GM21447 (cell line): ENCODE measurements around the gene SLC2A13.
"Not testable (repeated sequence)": the region's sequence is repeated elsewhere in the genome, so short reads cannot be mapped to it uniquely, and the experiment has no call there.

Experiments
- ATAC-seq: cut with Tn5 transposase; IDR thresholded peaks from one replicate; pipeline ENCODE4 v1.9.1; 2021; ENCODE audit not compliant: unreplicated experiment

SLC2A13 gene

DNA sequence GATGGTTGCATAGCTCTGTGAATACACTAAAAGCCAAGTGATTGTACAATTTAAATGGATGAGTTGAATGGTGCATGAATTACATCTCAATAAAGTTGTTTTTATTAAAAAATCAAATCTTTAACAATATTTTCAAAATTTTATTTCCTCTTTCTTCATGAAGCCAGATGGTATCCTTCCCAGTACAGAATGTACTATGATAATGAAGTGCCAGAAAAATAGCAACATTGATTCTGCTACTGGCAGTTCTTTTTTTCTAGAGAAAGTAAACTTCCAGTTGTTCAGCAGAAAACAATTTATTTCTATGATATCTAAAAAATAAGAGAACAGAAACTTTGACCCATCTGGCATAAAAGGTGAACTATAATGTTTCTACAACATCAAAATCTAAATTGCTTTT lies 61.5 kb downstream of the SLC2A13 start:
- ATAC-seq, result no peak

DNA sequence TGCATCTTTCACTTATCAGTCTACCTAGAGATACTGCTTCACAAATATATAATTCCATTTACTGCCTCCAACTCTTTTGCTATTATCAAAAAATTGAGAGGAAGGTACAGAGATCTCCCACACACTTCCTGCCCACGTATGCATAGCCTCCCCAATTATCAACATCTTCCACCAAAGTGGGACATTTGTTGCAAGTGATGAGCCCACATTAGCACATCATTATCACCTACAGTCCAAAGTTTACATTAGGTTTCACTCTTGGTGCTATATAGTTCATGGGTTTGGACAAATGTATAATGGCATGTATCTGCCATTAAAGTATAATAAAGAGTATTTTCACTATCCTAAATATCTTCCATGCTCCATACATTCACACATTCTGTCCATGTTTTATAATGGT lies 66.3 kb downstream of the SLC2A13 start:
- no peak for ATAC-seq

DNA sequence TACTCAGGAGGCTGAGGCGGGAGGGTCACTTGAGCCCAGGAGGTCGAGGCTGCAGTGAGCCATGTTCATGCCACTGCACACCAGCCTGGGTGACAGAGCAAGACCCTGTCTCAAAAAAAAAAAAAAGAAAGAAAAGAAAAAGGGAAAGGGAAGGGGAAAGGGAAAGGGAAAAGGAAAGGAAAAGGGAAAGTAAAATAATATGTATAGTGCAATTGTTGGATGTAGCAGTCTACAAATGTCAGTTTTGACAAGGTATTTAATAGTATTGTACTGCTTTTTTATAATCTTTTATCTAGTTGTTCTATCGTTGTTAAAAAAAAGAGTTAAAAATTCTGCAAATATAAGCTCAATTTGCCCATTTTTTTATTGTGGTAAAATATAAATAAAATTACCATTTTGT lies 67.3 kb downstream of the SLC2A13 start:
- no peak for ATAC-seq

DNA sequence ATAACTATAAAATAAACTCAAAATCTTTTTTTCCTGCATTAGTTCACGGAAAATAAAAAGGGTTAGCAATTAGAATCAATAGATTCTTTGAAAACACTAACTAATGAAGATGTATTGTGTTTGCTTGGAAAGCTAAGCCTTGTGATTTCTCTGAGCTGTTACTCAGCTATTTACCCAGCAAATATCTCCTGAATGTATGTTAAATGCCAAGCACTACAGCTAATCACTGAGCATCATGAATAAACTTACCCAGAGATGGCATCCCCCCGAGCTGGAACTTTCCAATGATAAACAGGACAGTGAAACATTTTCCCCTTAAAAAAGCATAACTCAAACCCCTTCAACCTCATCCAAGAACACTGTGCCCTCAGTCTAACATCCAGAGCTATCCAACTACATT lies 71.2 kb downstream of the SLC2A13 start:
- ATAC-seq, result no peak

DNA sequence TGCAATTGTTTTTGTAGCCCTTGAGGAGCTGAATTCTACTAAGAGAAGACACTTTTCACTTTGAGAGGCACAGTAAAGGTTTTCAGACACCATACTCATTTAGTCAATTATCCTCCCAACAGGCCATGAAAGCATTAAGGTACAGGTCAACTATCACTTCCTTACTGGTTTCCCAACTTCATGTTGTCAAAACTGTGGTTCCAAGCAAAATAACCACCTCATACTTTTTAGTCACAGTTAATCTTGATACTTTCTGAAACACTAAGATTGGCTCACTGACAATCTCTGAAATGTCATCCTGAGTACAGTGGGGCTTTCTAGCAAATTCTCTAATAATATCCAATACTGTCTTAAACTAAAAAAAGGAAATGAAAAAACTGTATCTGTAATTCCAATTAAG lies 71.7 kb downstream of the SLC2A13 start:
- ATAC-seq, result no peak

DNA sequence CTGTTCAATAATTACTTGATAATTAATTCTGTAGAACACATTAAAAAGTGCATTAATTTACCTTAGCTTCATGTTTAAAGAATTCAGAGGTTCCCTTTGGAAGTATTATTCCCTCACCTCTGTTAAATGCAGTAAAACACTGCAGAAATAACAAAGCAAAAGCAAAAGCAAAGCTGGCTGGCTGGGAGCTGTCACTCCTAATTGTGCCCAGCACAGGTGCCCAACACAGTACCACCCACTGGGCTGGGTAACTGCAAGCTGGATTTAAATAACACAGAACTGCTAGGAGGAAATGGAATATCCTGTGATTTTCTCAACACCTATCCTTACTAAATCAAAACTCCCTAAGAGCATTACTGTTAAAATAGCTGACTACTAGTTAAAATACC lies 72.6 kb downstream of the SLC2A13 start:
- no peak for ATAC-seq

DNA sequence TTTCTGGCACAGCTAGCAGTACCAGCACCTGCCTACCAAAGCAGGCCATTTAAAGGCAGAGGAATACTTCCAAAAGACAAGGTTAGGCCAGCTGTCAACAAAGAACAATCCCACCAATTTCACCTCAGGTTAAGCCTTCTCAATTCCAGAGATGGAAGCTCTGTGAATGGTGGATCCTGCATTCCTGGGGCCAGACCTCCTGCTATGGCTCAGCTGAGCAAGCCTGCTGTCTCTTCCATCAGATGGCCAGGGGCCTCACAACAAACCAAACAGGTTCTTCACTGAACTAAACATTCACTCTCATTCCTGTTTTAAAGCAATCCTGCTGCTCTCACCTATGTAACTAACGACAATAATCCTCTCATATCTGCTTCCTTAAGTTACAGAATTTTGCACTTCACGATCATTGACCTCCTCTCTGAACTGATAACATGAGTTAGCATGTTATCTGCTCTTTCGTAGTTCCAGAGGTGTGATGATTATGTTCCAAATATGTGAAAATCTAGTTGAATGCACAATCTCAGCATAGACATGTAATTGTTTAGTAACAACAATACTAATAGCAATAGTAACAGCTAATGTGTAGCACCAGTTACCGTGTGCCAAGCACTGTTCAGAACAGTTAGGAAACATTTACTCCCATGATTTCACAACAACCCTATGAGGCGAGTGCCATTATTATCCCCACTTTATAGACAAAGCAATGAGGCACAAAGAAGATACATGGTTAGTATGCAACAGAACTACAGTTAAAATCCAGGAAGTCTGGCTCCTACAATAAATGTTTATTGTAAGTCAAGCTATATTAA lies 73.2 kb downstream of the SLC2A13 start:
- ATAC-seq, result no peak

DNA sequence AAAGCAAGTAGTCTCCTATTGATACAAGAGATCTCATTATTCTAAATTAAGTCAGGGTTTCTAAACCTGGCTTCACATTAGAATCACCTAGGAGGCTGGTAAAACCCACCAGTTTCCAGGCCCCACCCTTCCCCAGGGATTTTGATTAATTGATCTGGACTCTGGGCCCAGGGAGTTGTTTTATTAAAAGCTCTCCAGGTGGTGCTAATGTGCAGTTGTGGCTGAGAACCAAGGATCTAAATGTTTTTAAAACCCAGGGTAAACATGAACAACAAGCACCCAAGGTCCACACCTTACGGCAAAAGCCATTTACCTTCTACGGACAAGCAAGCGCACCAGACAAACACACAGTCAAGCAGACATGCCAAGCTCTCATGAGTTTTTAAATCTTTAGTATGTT lies 73.9 kb downstream of the SLC2A13 start:
- no peak for ATAC-seq

DNA sequence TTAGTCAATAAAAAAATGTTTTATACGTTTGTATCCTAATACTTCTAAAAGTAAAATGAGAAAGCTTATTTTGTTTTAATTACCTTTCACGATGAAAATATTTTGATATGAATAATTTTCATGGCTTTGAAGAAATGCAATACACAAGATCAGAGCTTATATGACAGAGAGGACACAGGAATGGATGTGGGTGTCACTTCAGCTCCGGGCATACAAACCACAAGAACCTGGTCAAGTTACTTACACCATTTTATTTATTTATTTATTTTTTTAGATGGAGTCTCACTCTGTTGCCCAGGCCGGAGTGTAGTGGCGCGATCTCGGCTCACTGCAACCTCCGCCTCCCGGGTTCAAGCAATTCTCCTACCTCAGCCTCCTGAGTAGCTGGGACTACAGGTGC lies 74.9 kb downstream of the SLC2A13 start:
- ATAC-seq, result not testable (repeated sequence)

DNA sequence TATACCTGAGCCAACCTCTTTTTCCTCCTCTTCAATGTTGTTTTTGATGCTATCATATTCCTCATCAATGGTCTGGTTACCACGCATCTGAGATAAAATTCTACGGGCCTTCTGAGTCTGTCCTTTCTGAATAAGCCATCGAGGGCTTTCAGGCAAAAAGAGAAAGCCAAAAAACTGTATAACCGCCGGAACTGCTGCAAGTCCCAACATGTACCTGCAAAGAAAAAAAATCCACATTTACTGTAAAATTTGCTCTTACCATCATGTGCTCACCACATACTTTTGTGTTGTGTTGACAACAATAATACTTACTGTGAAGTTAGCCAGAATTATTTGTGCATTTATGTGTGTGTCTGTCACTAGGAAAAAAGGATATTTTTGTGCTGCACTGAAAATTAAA lies 77.6 kb downstream of the SLC2A13 start:
- no peak for ATAC-seq

DNA sequence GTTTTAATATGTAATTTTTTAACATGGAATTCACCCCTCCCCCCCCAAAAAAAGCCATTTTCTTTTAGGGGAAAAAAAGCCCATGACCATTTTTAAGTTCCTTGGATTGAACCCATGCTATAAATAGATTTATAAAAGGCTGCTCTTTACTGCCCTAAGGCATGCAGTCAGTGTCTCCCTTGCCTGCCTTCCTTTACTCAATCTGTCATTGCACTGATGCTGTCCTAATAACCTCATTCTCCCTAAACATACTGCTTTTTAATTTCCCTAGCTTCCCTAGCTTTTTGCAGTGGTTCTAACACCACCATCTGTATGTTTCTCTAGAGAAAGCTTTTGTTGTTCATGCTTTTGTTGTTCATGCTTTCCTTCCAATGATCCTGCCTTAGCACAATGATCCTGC lies 83.0 kb downstream of the SLC2A13 start:
- no peak for ATAC-seq

DNA sequence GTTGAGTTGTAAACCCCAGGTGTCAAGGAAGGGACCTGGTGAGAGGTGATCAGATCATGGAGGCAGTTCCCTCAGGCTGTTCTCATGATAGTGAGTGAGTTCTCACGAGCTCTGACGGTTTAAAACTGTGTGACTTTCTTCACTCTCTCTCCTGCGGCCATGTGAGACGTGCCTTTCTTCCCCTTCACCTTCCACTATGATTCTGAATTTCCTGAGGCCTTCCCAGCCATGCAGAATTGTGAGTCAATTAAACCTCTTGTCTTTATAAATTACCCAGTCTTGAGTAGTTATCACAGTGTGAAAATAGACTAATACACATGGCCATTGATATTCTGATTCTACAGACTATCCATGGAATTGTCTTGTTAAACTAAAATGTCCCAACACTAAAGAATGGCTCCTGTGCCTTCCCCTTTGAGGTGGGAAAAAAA lies 85.6 kb downstream of the SLC2A13 start:
- ATAC-seq, result no peak

DNA sequence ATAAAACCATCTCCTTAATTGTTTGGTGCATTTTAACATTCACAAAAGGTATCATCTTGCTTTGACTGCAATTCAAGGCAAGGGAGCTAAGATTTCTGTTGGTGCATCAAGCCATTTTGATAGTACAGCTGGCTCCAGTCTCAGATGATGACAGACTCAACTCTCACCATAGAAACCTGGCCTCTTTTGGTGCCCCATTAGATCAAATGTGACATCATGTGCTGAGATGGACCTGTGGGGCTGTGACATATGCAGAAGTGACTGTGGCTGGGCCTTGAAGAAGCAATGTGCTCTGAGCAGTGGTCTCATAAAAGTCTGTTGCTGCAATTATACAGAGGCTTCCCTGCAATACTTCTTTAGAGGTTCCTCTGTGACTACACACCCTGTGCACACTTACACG lies 88.4 kb downstream of the SLC2A13 start:
- ATAC-seq, result no peak

DNA sequence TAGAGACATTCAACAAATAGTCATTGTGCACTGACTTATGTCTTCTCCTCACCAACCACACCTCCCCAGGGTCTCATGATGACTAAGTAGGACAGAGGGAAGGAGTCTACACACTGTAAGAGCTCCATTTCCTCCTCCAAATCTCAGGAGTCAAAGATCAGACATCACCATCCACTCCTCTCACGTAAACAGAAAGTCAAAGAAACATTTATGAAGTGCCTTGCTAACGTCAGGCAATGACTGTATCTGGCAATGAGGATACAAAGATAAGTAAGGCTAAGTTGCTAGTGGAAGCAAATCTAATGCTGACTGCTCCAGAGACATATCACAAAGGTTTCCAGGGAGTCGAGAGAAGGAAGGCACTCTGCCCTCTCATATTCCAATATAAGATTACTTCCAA lies 88.9 kb downstream of the SLC2A13 start:
- no peak for ATAC-seq

DNA sequence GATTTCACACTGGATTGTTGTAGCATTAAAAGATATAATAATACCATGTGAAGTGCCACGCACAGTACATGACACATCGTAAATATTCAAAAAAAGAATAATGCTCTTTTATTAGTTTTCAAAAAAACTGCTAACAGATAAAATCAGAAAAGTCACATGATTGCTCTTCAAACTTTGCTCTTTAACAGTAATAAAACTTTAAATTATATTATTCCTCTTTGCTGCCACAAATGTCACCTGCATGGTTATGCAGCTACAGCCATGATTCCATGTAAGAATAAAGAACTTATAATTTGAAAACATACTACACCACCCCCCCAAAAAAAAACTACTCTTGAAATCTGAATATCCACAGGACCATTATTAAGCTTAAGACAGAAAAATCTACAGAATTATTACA lies 90.0 kb downstream of the SLC2A13 start:
- ATAC-seq, result no peak

DNA sequence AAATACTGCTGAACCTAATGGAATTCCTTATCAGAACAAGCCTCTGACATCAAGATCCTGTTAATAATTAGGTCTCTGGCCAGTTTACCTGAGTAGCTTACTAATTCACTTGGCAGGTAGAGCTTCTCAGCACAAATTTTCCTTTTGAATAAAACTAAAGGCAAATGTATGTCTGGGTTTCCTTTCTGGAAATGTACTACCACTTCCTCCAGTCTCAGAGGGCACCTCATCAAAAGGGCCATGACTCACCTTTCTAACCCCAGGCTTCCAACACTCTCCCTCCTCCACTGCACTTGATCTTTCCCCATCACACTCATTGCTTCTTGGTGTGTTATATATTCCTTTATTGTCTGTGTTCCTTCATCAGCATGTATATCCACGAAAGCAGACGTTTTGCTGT lies 90.5 kb downstream of the SLC2A13 start:
- ATAC-seq, result no peak

DNA sequence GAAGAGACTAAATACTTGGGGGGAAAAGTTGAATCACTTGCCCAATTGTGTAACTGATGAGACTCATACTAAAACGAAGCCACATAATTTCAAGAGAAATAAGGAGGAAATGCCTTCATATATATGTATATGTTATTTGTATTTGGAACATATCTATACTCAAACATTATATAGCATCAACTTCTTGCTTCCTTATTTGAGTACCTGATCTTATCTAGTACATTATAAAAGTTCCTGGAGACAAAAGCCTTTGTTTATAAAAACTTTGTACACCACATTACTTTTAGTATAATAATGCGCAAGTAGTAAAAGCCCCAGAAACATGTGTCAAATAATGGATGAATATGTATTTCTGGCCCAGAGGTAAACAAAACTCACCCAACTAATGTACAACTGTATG lies 92.0 kb downstream of the SLC2A13 start:
- no peak for ATAC-seq

DNA sequence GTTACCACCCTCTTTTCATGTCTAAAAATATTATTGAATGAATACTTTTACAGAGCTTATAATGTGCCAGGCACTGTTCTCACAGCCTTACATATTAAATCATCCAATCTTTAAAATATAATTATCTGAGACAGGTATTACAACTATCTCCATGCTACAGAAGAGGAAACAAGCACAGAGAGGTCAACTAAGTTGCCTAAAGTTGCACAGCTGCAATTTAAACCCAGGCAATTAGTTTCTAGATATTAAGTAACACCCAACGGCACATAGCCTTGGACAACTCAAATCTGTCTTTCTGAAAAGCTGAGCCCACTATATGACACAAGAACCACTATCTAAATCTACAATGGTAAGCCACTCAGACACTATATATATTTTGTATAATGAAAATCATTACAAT lies 92.6 kb downstream of the SLC2A13 start:
- ATAC-seq, result no peak

DNA sequence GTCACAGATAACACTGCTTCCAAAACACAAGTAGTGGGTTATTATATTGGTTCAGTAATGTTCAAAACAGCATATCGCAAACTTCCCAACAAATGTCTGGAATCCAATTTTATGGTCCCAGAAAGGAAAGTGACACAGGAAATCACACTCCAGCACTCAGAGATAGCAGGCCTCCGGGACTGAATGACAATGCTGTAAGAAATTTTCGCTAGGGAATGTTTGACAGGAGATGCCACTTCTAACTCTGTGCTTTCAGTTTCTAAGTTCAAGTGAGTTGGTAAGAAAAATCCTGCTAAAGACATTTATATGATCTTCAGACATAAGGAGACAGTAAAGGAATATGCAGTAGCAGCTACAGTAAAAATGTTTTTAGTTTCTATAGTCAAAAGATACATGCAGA lies 93.2 kb downstream of the SLC2A13 start:
- no peak for ATAC-seq

DNA sequence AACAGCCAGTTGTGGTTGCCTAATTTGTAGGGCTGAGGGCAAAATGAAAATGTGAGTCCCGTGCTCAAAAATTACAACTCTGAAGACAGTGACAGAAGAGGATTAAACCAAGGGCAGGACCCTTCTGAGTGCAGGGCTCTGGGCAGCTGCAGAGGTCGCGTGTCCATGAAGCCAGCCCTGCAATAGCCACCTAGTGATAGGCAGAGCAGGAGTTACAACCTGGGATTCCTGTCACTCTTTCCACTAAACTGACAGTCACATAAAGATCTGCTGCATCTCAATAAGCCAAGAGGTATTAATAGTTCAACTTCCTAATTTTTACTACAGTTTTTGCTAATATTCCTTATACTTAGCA lies 94.1 kb downstream of the SLC2A13 start:
- ATAC-seq, result peak; percentile 26

DNA sequence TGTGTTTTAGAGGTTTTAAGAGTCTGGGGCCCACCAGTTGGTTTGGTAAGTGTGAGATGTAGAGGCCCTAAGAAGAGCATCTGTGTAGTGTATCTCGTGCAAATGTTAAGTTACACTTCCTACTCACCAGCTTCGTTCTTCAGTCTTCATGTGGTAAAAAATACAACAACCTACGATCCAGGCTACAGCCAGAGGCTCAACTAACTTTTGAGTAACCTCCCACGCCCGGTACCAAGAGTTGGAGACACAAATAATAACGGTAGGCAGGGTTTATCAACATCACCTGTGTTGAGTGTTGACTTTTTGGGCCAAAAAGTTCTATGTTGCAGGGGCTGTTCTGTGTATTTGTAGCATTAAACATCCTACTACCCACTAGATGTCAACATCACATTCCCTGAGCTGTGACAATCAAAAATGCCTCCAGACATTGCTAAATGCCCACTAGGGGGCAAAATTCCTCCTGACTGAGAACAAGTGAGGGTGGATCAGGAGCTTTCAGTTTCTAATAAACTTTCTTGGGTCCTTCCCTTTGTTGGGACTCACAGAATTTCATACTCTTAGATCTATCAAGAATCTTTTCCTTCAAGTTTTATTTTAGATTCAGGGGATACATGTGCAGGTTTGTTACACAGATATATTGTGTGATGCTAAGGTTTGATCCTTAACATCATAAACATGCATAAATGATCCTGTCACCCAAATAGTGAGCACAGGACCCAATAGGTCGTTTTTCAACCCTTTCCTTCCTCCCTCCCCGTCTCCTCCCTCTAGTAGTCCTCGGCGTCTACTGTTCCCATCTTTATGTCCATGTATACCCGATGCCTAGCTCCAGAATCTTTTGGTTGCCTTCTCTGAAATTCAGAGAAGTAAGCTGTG lies 94.7 kb downstream of the SLC2A13 start:
- peak; percentile 92 for ATAC-seq
